Measurements from ENCODE around the gene MNAT1.
"Not testable (repeated sequence)": the region's sequence is repeated elsewhere in the genome, so short reads cannot be mapped to it uniquely, and the experiment has no call there.

Gene MNAT1

DNA sequence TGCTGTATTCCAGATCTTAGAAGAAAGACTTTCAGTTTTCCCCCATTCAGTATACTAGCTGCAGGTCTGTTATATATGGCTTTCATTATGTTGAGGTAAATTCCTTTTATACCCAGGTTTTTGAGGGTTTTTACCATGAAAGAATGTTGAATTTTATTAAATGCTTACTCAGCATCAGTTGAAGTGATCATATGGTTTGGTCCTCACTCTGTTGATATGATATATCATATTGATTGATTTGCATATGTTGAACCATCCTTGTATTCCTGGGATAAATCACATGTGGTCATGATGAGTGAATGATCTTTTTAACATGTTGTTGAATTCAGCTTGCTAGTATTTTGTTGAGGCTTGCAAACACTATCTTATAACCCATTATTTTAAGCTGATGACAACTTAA is 149.6 kb downstream of the MNAT1 start:
- ATAC-seq (ENCODE audit: low read depth) = no peak
- H3K27ac ChIP-seq (ENCODE audit: poor library complexity, severe bottlenecking) = no peak overlapping the region
- peaks cover 21% of the 10 kb centered on the region for H3K36me3 ChIP-seq (ENCODE audit: low read depth)
- H3K4me3 ChIP-seq (ENCODE audit: severe bottlenecking) = no peak overlapping the region
- TF ChIP-seq CTCF (IDR thresholded peaks at IDR 0.05; ENCODE audit: poor library complexity, severe bottlenecking) = no peak
- no peaks in the 10 kb centered on the region for H3K9me3 ChIP-seq (ENCODE audit: severe bottlenecking)
- DNase-seq (ENCODE audit: low spot score) = no peak
- peaks cover 3% of the 10 kb centered on the region for H3K4me1 ChIP-seq (ENCODE audit: insufficient read depth, poor library complexity, severe bottlenecking)
- H3K27me3 ChIP-seq (ENCODE audit: insufficient read depth, poor library complexity, severe bottlenecking) = no peaks in the 10 kb centered on the region

DNA sequence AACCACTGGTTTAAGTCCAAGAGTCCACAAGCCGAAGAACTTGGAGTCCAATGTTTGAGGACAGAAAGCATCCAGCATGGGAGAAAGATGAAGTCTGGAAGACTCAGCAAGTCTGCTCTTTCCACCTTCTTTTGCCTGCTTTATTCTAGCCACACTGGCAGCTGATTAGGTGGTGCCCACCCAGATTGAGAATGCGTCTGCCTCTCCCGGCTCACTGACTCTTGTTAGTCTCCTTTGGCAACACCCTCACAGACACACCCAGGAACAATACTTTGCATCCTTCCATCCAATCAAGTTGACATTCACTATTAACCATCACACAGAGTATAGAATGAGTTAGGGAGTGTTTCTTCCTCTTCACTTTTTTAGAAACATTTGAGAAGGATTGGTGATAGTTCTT is 156.1 kb downstream of the MNAT1 start:
- H3K4me3 ChIP-seq (ENCODE audit: severe bottlenecking); H3K4me1 ChIP-seq (ENCODE audit: insufficient read depth, poor library complexity, severe bottlenecking); H3K36me3 ChIP-seq (ENCODE audit: low read depth); H3K27me3 ChIP-seq (ENCODE audit: insufficient read depth, poor library complexity, severe bottlenecking); H3K27ac ChIP-seq (ENCODE audit: poor library complexity, severe bottlenecking); ATAC-seq (ENCODE audit: low read depth); DNase-seq (ENCODE audit: low spot score); H3K9me3 ChIP-seq (ENCODE audit: severe bottlenecking): not testable (repeated sequence)

DNA sequence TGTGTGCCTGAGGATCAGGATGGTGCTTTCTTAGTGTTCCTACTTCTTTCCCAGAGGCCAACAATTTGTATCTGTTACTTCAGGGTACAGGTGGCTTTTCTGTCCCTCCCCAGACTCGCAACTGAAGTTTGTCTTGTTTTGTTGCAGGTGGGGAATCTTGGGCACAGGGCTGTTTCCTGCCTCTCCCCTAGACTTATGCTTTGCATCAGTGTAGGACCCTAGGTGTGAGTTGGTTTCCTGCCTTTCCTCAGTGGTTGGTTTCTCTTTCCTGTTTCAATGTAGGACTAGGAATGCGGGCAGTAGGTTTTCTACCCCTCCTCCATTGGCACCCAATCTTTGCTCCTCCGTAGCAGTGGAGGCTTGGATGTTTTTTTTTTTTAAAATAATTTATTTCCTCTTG is 159.3 kb downstream of the MNAT1 start:
- Histone ChIP-seq H3K9me3 (ENCODE audit: severe bottlenecking) (no peaks in the 10 kb centered on the region), H3K4me3 (ENCODE audit: severe bottlenecking) (no peak overlapping the region), H3K27ac (ENCODE audit: poor library complexity, severe bottlenecking) (no peak overlapping the region), H3K4me1 (ENCODE audit: insufficient read depth, poor library complexity, severe bottlenecking) (no peaks in the 10 kb centered on the region), H3K36me3 (ENCODE audit: low read depth) (no peaks in the 10 kb centered on the region), H3K27me3 (ENCODE audit: insufficient read depth, poor library complexity, severe bottlenecking) (no peaks in the 10 kb centered on the region)
- ATAC-seq (ENCODE audit: low read depth) (0 out of 3 replicates have a peak, but pooled peaks have one; percentile 12), DNase-seq (ENCODE audit: low spot score) (no peak)
- no peak for TF ChIP-seq CTCF (IDR thresholded peaks at IDR 0.05; ENCODE audit: poor library complexity, severe bottlenecking)

DNA sequence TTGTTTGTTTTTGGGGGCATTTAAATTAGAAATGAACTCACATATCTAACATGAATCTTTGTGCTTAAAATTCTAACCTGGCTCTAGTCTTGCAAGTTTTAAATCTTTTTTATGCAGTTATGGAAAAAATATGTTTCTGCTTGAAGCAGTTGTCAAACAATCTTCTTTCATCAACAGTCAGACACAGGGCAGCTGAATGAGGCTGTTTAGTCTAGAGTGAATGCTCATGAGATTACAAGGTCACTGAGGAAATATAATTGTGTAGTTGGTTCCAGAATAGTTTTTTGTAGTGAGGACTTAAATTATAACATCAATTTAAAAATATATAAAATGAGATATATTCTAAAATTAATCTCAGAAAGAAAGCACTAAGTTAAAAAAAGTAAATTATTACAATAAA is 169.8 kb downstream of the MNAT1 start:
- Histone ChIP-seq H3K9me3 (ENCODE audit: severe bottlenecking) (no peaks in the 10 kb centered on the region), H3K27ac (ENCODE audit: poor library complexity, severe bottlenecking) (no peak overlapping the region), H3K27me3 (ENCODE audit: insufficient read depth, poor library complexity, severe bottlenecking) (no peaks in the 10 kb centered on the region), H3K4me3 (ENCODE audit: severe bottlenecking) (no peak overlapping the region), H3K4me1 (ENCODE audit: insufficient read depth, poor library complexity, severe bottlenecking) (peaks cover 8% of the 10 kb centered on the region), H3K36me3 (ENCODE audit: low read depth) (no peaks in the 10 kb centered on the region)
- TF ChIP-seq CTCF (IDR thresholded peaks at IDR 0.05; ENCODE audit: poor library complexity, severe bottlenecking) = no peak
- ATAC-seq (ENCODE audit: low read depth) = no peak
- DNase-seq (ENCODE audit: low spot score) = no peak

- no peaks in the 10 kb centered on the region for H3K36me3 ChIP-seq (ENCODE audit: low read depth)
- no peaks in the 10 kb centered on the region for H3K27me3 ChIP-seq (ENCODE audit: insufficient read depth, poor library complexity, severe bottlenecking)
- no peak overlapping the region for H3K27ac ChIP-seq (ENCODE audit: poor library complexity, severe bottlenecking)
- H3K9me3 ChIP-seq (ENCODE audit: severe bottlenecking) = no peaks in the 10 kb centered on the region
- no peak overlapping the region for H3K4me3 ChIP-seq (ENCODE audit: severe bottlenecking)
- peaks cover 8% of the 10 kb centered on the region for H3K4me1 ChIP-seq (ENCODE audit: insufficient read depth, poor library complexity, severe bottlenecking)
- TF ChIP-seq CTCF (IDR thresholded peaks at IDR 0.05; ENCODE audit: poor library complexity, severe bottlenecking) = no peak
- DNase-seq (ENCODE audit: low spot score) (no peak), ATAC-seq (ENCODE audit: low read depth) (peak; percentile 59; the same call in 2 of the 3 replicates)
Observed at GRCh38 chr14:60905923-60906322, 171.4 kb downstream of the MNAT1 start.

All from RWPE2 (cell line).